Gastrocnemius medialis (tissue), 4 donors: ENCODE results near the gene MYOM3. TPM values are rescaled to one million over a fixed set of nuclear protein-coding genes. Genes with fewer than 3 reads are reported as not detected.
"Not testable (repeated sequence)": the region's sequence is repeated elsewhere in the genome, so short reads cannot be mapped to it uniquely, and the experiment has no call there.

Source experiments
- ATAC-seq, 2 donors: fragments of 150-250 bp; one replicate each; pipeline ENCODE4 v1.9.1; 2016
- DNase-seq, 2 donors: peaks; one replicate each; pipeline ENCODE4 v3.0.0-alpha.2; 2019
- H3K27ac ChIP-seq, 4 donors: fragments of 200-600 bp; sonication (generic); 1 replicate in 1 of 4; 2 replicates in 3 of 4; pipeline ENCODE4 v1.5.1; 2016 to 2018; ENCODE audit warnings: mild to moderate bottlenecking in 2 of 4, moderate library complexity in 1 of 4
- H3K27me3 ChIP-seq, 3 donors: fragments of 200-600 bp; sonication (generic) in 2 of 3; 1 replicate in 1 of 3; 2 replicates in 2 of 3; pipeline versions ENCODE4 v1.5.1 to v1.6.0; 2016 to 2019; ENCODE audit warnings: mild to moderate bottlenecking in 1 of 3, moderate library complexity in 1 of 3
- H3K36me3 ChIP-seq, 2 donors: fragments of 200-600 bp; sonication (generic) in 1 of 2; one replicate each; pipeline ENCODE4 v1.5.1; 2017 to 2018
- H3K4me1 ChIP-seq, 2 donors: fragments of 200-600 bp; sonication (generic) in 1 of 2; one replicate each; pipeline ENCODE4 v1.5.1; 2016 to 2017; ENCODE audit warnings: mild to moderate bottlenecking in 2 of 2
- H3K4me3 ChIP-seq, 4 donors: fragments of 200-600 bp; sonication (generic) in 3 of 4; 1 replicate in 1 of 4; 2 replicates in 3 of 4; pipeline ENCODE4 v1.5.1; 2016 to 2019; ENCODE audit warnings: mild to moderate bottlenecking in 2 of 4
- H3K9me3 ChIP-seq, 3 donors: fragments of 200-600 bp; sonication (generic) in 2 of 3; 1 replicate in 1 of 3; 2 replicates in 2 of 3; pipeline ENCODE4 v1.5.1; 2016 to 2019
- CTCF ChIP-seq, 5 experiments: fragments of 450-650 bp in 3 of 5; fragments of 200-600 bp in 2 of 5; sonication (generic) in 2 of 5; IDR thresholded peaks in 4 of 5; conservative IDR thresholded peaks in 1 of 5; 1 replicate in 4 of 5; 2 replicates in 1 of 5; pipeline ENCODE4 v1.5.1; 2016 to 2019; ENCODE audit warnings: antibody characterized with exemption in 5 of 5, mild to moderate bottlenecking in 3 of 5, moderate library complexity in 3 of 5
- POLR2A ChIP-seq, 2 donors: fragments of 450-650 bp; IDR thresholded peaks; one replicate each; pipeline ENCODE4 v1.6.1; 2017; ENCODE audit warnings: antibody characterized with exemption in 2 of 2, mild to moderate bottlenecking in 2 of 2, moderate library complexity in 2 of 2
- in situ Hi-C, 4 donors: fragments of 200-750 bp; cut with MboI; loops; one replicate each; pipeline versions ENCODE4 v1.15.0 to v1.8.0; 2017; ENCODE audit warnings: low sequenced_read_pairs in 4 of 4
- intact Hi-C: fragments of 100-400 bp; cut with DNase I; formaldehyde crosslinking; loops from one replicate; pipeline ENCODE4 v1.15.1; 2023; ENCODE audit warnings: low total_unique reads
- total RNA-seq, 4 donors: library from RNA; depleted of rRNA; stranded (reverse); fragments of >200 nt; gene quantifications; one replicate each; pipeline versions ENCODE4 v1.1.0 to v1.2.3, GENCODE V29; 2016

The MYOM3 gene
- total RNA-seq, 4 donors from 2014 or later = 114 to 266 (median 184) TPM

DNA sequence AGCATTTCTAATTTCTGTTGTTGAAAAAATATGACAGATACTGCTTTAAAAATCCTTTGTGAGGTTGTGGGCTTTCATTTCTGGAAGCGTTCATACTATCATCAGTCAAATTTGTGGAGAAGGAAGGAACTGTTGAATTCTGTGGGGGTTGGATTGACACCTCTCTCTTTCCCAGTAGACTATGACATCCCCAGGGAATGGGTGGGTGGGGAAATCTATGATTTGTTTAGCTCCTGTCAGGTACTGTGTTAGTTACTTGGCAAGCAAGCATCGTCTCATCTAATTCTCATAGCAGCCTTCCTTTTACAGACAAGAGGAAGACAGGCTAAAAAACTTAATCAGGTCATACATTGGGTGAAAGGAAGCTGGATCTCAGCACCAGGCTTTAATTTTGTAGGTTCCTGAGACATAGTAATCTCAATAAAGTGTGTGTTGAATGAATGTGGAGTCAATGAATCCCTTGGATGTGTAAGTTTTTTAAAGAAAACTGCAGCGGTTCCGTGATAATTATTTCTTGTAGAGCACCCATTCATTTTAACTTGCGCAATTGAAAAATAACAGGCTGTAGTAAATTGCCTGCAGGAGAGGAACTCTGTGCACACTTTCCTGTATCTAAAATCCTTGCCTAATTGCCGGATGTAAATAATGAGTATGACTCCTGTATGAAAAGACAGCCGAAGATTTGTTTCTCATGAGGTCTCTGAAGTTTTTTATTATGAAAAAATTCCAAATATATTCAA lies 60.6 kb downstream of the MYOM3 start:
- Histone ChIP-seq H3K36me3 (peaks cover 0 to 5% of the 10 kb centered on the region in 2 donors), H3K4me3 (no peak overlapping the region), H3K27ac (no peak overlapping the region), H3K4me1 (peaks cover 0 to 5% of the 10 kb centered on the region in 2 donors), H3K9me3 (no peaks in the 10 kb centered on the region), H3K27me3 (no peaks in the 10 kb centered on the region)
- TF ChIP-seq CTCF (IDR thresholded peaks at IDR 0.05 in 4 of 5, conservative IDR thresholded peaks at IDR 0.05 in 1 of 5) = no peak
- no peak for TF ChIP-seq POLR2A (IDR thresholded peaks at IDR 0.05)
- intact Hi-C loops (no loop called here), in situ Hi-C loops (loop anchor here in 1 of 4 donors (25.0 kb wide), 1 partner anchor 336 kb away; no protein-coding TSS in a partner anchor)
- no peak for DNase-seq
- ATAC-seq = no peak

DNA sequence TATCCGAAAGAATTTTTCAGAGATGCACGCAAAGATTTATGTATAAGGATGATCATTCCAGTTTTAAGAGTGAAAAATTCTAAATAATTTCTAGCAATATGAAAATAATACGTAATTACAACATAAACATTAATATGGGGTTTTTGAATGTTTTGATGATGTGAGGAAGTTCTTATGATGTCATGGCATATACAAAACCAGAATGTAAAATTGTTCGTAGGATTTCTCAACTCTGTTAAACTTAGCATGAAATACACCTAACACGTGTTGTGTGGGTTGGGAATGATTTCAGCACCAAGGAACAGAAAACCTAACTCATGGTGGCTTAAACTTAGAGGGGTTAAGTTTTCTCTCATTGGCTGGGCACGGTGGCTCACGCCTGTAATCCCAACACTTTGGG lies 62.2 kb downstream of the MYOM3 start:
- H3K4me3 ChIP-seq = no peak overlapping the region
- DNase-seq = no peak
- H3K4me1 ChIP-seq = peaks cover 0 to 13% of the 10 kb centered on the region in 2 donors
- H3K9me3 ChIP-seq = no peaks in the 10 kb centered on the region
- TF ChIP-seq CTCF (IDR thresholded peaks at IDR 0.05 in 4 of 5, conservative IDR thresholded peaks at IDR 0.05 in 1 of 5) (no peak), POLR2A (IDR thresholded peaks at IDR 0.05) (no peak)
- in situ Hi-C loops (loop anchor here in 1 of 4 donors (25.0 kb wide), 1 partner anchor 338 kb away; no protein-coding TSS in a partner anchor), intact Hi-C loops (no loop called here)
- no peaks in the 10 kb centered on the region for H3K36me3 ChIP-seq
- no peak for ATAC-seq
- H3K27me3 ChIP-seq = no peaks in the 10 kb centered on the region
- no peak overlapping the region for H3K27ac ChIP-seq

DNA sequence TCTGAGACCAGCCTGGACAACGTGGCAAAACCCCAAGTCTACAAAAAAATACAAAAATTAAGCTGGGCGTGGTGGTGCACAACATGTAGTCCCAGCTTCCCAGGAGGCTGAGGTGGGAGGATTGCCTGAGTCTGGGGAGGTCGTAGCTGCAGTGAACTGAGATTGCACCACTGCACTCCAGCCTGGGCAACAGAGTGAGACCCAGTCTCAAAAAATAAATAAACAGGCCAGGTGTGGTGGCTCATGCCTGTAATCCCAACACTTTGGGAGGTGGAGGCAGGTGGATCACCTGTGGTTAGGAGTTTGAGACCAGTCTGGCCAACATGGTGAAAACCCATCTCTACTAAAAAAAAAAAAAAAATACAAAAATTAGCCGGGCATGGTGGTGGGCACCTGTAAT lies 63.0 kb downstream of the MYOM3 start:
- not testable (repeated sequence) for ATAC-seq

GRCh38 chr1:24048205-24048869 lies 63.6 kb downstream of the MYOM3 start:
- Histone ChIP-seq H3K36me3 (no peaks in the 10 kb centered on the region), H3K27ac (no peak overlapping the region), H3K4me1 (peaks cover 0 to 13% of the 10 kb centered on the region in 2 donors), H3K4me3 (no peak overlapping the region), H3K27me3 (no peaks in the 10 kb centered on the region), H3K9me3 (no peaks in the 10 kb centered on the region)
- in situ Hi-C loops = no loop called here
- DNase-seq (no peak), ATAC-seq (no peak)
- TF ChIP-seq CTCF (IDR thresholded peaks at IDR 0.05 in 4 of 5, conservative IDR thresholded peaks at IDR 0.05 in 1 of 5) (no peak), POLR2A (IDR thresholded peaks at IDR 0.05) (no peak)
- intact Hi-C loops = no loop called here

More for the DNA sequence above, 63.0 kb downstream of the MYOM3 start:
- in situ Hi-C loops, DNase-seq, H3K36me3 ChIP-seq, H3K9me3 ChIP-seq, H3K4me3 ChIP-seq, H3K27me3 ChIP-seq, intact Hi-C loops, H3K27ac ChIP-seq: not testable (repeated sequence)
- peaks cover 0 to 13% of the 10 kb centered on the region in 2 donors for H3K4me1 ChIP-seq

DNA sequence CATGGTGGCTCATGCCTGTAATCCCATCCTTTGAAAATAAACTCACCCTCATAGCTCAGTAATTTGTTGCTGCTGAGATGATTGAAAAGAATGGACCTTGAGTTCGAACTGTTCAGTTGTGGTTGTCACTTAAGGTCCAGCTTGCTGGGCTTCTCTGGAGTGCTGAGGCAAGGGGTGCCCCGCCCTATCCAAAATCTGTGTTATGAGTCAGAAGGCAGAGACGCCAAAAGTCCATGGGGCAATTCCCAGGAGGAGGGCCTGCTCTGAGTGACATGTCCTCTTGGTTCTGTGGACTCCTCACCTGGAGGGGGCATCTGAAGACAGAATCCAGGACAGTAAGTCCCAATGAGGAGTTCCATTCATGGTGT lies 64.8 kb downstream of the MYOM3 start:
- intact Hi-C loops = no loop called here
- in situ Hi-C loops = no loop called here
- no peaks in the 10 kb centered on the region for H3K36me3 ChIP-seq
- DNase-seq (peak; percentile 60 to 76), ATAC-seq (peak; percentile 79 to 85)
- peak overlapping the region; percentile 3 to 55 (median 24) for H3K27ac ChIP-seq
- H3K27me3 ChIP-seq = no peaks in the 10 kb centered on the region
- no peak for TF ChIP-seq POLR2A (IDR thresholded peaks at IDR 0.05)
- TF ChIP-seq CTCF (IDR thresholded peaks at IDR 0.05 in 4 of 5, conservative IDR thresholded peaks at IDR 0.05 in 1 of 5) = no peak
- no peaks in the 10 kb centered on the region for H3K9me3 ChIP-seq
- H3K4me1 ChIP-seq = peaks cover 0 to 13% of the 10 kb centered on the region in 2 donors
- no peak overlapping the region for H3K4me3 ChIP-seq
